ENCODE results near the gene NBAS. TPM values are rescaled to one million over a fixed set of nuclear protein-coding genes. Genes with fewer than 3 reads are reported as not detected.

NBAS gene
- total RNA-seq, 1 donor from 2014 or later: 60.2 TPM

DNA sequence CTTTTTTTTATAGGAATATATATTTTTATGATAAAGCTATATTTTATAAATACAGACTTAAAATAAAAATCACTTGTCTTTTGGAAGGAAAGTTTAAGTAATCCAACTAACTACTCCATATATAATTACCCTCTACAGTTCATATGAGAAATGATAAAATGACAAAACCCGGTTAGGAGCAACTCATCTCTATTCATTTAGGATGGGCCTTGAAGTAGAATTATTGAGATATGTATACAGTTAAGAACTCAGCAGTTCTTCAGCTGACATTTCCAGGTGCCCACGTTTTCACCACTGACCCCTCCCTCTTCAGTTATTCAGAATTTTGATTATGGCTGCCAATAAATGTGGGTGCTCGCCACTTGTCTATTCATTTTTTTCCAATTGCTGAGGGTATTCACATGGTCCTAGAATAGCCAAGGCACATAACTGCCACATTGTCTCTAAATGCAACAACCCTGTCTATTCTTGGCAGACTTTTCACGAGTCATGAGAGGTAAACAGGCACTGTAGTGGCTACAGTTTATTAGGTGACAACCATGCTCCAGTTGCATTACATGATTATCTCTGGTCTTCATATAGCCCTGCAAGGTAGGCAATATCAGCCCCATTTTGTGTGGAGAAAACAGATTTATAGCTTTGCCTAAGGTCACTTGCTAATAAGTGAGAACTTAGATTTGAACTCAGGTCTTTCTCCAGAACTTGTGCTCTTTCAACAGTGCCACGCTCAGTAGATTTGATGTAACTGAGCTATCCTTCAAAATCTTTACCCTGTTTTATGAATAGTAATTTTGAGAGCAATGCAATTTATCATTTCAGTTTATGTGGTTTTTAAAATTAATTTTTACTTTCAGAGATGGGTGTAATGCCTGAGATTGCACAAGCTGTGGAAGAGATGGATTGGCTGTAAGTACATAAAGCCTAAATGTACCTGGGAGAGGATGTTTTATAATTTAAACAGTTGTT lies 33.4 kb upstream of the NBAS start:
- intact Hi-C loops (cut with DNase I): loop anchor here (5.0 kb wide), 1 partner anchor 57 kb away; no protein-coding TSS in a partner anchor
- DNase-seq (ENCODE audit: missing footprints) (no peak), ATAC-seq (peak; percentile 32)

DNA sequence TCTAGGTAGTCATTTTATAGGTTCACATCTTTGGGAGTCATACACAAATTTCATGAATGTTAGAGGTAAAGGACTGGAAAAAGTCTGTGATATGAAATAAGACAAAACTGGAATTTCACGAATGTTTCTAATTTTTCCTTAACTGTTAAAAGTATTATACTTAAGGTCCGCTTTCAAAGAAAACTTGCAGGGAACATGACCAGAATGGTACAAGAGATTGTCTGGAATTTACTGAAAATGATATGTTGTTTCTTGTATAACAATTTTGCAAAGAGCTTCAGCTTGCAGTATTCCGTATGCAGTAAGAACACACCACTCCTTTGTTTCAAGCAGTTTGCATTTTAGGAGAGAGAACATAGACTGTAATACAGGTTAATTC lies 32.2 kb upstream of the NBAS start:
- intact Hi-C loops (cut with DNase I): loop anchor here (5.0 kb wide), 1 partner anchor 56 kb away; no protein-coding TSS in a partner anchor
- no peak for DNase-seq (ENCODE audit: missing footprints)
- ATAC-seq: no peak

DNA sequence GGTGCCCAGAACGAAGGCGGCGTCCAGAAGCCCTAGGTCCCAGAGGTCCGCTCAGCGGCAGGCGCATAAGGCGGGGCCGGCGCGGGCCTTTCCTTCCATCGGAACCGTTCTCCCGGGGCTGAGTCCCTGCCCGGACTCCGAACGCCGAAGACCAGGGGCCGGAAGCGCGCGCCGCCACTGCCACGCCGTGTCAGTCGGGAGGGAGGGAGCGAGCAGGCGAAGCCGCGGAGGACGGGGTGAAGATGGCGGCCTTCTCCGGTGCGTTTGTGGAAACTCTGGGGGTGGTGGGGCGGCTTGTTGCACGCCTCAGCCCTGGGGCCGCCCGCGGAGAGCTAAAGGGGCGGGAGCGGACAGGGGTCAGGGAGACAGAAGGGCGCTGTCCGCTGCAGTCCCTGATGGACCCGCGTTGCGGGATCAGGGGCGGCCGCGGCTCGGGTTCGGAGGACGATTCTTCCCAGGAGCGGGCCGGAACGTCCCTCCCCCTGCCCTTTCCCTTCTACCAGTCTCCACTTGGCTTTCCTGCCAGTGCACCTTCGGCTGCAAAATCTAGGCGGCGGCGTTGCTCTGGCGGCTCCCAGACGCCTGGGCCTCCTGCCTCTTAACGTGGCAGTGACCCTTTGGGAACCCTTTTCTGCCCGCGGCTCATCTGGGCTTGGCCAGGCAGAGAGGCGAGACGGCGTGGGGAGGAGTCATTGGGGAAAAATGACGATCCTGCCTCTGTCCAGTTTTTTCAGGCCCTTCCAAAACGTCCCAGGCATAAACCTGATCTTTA lies 30.7 kb upstream of the NBAS start, which contains the start of gene DDX1:
Gene DDX1 (plus strand): TSS at position 177 of the 772 bp plus-strand sequence. CDS start 66 bp downstream, at position 243.
- DNase-seq (ENCODE audit: missing footprints): peak; percentile 94
- intact Hi-C loops (cut with DNase I): loop anchor here (5.0 kb wide), 1 partner anchor 55 kb away; no protein-coding TSS in a partner anchor
- peak; percentile 96 for ATAC-seq

DNA sequence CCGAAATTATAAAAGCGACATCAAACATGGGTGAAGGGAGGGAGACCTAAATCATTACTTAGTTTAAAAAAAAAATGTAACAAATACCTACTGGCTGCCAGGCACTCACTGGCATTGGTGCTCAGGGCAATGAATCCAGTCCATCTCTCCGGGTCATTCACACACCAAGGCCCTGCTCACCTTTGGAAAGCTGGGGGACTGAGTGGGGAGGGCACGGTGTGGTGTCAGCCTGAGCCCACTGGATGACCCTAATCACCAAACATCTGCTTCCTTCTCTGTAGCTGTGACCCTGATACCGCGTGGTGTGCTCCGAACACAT lies 30.2 kb upstream of the NBAS start:
- ATAC-seq: no peak
- intact Hi-C loops (cut with DNase I): loop anchor here (5.0 kb wide), 1 partner anchor 54 kb away; no protein-coding TSS in a partner anchor
- no peak for DNase-seq (ENCODE audit: missing footprints)

DNA sequence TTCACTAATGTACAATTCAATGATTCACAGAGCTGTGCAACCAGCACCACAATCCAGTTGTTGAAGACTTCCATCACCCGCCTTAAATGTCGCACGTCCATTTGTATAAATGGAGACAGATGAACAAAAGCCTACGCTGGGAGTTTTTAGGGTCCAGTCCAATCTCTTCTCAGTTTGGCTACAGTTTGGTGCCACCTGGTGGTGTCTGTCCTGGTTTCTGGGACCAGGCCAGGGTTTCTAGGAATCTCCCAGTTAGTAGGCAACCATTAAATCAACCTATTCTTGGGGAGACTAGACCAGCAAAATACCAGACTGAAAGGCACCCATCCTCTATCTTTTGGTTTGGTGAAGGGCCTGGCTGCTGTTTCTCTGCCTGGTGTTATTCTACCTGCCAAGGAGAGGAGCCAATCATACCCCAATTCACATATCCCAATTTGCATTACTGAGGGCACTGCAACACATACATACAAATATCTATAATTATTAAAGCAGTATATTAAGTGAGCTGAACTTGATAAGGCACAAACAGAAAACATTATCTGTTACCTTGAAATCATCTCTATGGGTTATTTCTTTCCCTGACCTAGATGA lies 27.3 kb upstream of the NBAS start:
- DNase-seq (ENCODE audit: missing footprints) (no peak), ATAC-seq (no peak)
- intact Hi-C loops (cut with DNase I): no loop called here

GRCh38 chr2:15584767-15585469 lies 23.8 kb upstream of the NBAS start:
- intact Hi-C loops (cut with DNase I): no loop called here
- DNase-seq (ENCODE audit: missing footprints) (no peak), ATAC-seq (no peak)

- ATAC-seq (no peak), DNase-seq (ENCODE audit: missing footprints) (no peak)
- intact Hi-C loops (cut with DNase I): no loop called here
Measured at GRCh38 chr2:15584316-15584715, 23.2 kb upstream of the NBAS start.

DNA sequence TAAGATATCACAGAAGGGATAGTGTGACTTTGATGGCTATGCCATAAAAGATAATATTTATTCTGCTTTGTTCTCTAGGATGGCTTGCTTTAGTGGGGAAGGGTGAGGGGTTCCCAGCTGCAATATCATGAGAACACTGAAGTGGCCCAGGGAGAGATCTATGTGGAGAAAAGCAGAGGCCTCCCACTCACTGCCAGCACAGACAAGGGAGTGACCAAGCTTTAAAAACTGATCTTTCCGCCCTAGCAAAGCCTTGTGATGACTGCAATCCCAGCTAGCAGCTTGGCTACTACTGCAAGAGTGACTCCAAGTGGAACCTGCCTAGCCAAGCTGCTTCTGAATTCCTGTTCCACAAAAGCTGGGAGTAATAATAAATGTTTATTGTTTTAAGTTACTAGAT lies 22.7 kb upstream of the NBAS start:
- intact Hi-C loops (cut with DNase I): no loop called here

DNA sequence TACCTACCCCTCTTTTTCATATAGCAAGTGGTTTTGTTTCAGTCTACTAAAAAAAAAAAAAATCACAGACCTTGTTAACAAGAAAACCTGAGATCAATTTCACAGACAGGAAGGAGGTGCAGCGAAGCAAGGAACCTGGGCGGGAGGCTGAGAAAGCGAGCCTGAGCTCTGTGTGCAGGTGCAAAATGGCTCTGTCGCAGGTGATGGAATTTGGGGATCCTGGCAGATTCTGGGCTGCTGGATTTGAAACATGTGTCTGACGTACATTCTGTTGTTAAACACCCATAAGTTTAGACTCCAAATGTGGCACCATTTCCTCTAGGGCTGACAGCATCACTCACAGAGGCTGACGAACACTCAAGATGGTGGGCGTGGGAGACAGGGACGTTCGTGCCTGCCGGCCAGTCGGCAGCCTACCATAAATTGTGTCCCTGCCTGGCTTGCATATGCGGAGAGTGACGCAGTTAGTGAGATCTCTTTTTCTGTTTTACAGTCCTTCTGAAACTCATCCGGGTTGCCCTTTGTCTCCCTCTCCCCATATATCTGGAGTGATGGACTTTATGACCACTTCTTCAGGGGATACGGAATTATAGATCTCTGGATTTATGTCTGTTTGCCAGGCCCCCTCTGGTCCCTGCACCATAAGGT lies 21.7 kb upstream of the NBAS start:
- intact Hi-C loops (cut with DNase I): no loop called here
- no peak for ATAC-seq
- no peak for DNase-seq (ENCODE audit: missing footprints)

More for the DNA sequence above, 22.7 kb upstream of the NBAS start:
- ATAC-seq (no peak), DNase-seq (ENCODE audit: missing footprints) (no peak)

GRCh38 chr2:15580451-15580850 lies 19.3 kb upstream of the NBAS start:
- ATAC-seq: no peak
- DNase-seq (ENCODE audit: missing footprints): no peak
- intact Hi-C loops (cut with DNase I): no loop called here

- ATAC-seq: no peak
- DNase-seq (ENCODE audit: missing footprints): no peak
- intact Hi-C loops (cut with DNase I): no loop called here
Measured at GRCh38 chr2:15579641-15580040, 18.5 kb upstream of the NBAS start.

DNA sequence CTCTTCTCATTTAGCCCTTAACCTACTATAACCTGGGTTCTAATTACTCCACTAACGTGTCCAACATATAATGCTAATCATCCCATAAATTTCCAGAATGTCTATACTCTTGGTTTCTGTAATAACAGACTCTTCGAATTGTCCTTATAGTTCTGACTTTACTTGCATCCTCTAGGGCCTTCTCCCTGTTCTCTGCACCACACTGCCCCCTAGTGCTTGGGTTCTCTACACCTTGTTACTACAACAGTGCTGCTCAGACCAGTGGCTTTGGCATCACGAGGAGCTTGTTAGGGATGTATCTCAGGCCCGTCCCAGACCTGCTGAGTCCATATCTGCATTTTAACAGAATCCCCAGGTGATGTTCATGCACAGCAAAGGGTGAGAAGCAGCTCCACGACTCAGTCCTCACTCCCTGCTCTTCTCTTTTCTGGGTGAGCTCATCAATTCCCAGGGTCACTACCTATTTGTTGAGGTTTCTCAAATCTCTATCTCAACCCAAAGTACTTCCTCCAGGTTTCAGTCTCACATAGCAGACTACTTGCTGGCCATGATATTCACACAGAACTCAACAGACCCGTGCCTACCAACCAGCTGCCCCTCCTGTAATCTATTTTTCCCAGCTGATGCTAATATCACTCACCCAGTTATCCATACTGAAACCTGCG lies 16.1 kb upstream of the NBAS start:
- intact Hi-C loops (cut with DNase I): no loop called here
- ATAC-seq: peak; percentile 78
- DNase-seq (ENCODE audit: missing footprints): peak; percentile 80

- no peak for ATAC-seq
- DNase-seq (ENCODE audit: missing footprints): no peak
- intact Hi-C loops (cut with DNase I): no loop called here
Measured at GRCh38 chr2:15571729-15572128, 10.6 kb upstream of the NBAS start.

GRCh38 chr2:15570104-15570503 lies 9.0 kb upstream of the NBAS start:
- intact Hi-C loops (cut with DNase I): no loop called here
- ATAC-seq (no peak), DNase-seq (ENCODE audit: missing footprints) (no peak)

- intact Hi-C loops (cut with DNase I): no loop called here
- no peak for DNase-seq (ENCODE audit: missing footprints)
- no peak for ATAC-seq
Measured at GRCh38 chr2:15568874-15569273, 7.7 kb upstream of the NBAS start.

GRCh38 chr2:15566912-15567311 lies 5.8 kb upstream of the NBAS start:
- intact Hi-C loops (cut with DNase I): no loop called here
- DNase-seq (ENCODE audit: missing footprints): no peak
- no peak for ATAC-seq

- intact Hi-C loops (cut with DNase I): no loop called here
- no peak for ATAC-seq
Measured at GRCh38 chr2:15565994-15566671, 5.0 kb upstream of the NBAS start.

More at GRCh38 chr2:15565994-15566671, 5.0 kb upstream of the NBAS start:
- DNase-seq (ENCODE audit: missing footprints): no peak

Data from Right ventricle myocardium inferior (tissue), 1 donor.